COR-L47 (cell line): ENCODE measurements around the gene TCP10L.
"Not testable (repeated sequence)": the region's sequence is repeated elsewhere in the genome, so short reads cannot be mapped to it uniquely, and the experiment has no call there.

Experiments
- DNase-seq: peaks from one replicate; lab custom pipeline; 2025; lab: John Stamatoyannopoulos, UW

The TCP10L gene

DNA sequence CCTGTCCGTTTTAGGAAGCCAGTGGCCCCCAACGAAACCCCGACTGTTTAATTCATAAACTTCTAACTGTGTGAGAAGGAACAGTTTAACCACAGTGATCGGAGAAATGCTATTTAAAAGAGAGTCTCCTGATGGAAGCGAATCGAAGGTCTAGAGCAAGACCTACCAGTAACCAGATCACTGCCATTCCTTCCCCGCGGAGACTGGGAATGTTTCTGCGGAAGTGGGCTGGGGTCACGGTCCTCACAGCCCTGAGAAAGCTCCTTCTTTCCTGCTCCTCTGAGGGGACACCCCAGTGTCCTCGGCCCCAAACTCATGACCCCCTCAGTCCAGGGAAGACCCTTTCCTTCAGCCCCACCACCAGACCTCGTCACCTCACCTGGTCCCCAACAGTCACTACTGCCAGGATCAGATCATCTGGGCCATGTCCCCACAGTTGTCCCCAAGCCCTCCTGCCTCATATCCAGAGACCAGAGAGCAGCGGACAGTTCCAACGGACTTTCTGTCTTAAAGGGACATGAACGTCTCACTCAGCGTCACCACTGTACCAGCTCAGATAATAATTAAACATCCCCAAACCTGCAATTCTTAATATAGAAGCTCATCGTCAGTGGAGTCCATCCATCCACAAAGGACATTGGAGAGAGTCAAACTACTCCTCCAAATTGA, at the start of gene TCP10L:
TCP10L (minus strand) TSS at position 482 of the 669 bp plus-strand sequence. CDS start 1,219 bp downstream, outside the sequence.
- no peak for DNase-seq

DNA sequence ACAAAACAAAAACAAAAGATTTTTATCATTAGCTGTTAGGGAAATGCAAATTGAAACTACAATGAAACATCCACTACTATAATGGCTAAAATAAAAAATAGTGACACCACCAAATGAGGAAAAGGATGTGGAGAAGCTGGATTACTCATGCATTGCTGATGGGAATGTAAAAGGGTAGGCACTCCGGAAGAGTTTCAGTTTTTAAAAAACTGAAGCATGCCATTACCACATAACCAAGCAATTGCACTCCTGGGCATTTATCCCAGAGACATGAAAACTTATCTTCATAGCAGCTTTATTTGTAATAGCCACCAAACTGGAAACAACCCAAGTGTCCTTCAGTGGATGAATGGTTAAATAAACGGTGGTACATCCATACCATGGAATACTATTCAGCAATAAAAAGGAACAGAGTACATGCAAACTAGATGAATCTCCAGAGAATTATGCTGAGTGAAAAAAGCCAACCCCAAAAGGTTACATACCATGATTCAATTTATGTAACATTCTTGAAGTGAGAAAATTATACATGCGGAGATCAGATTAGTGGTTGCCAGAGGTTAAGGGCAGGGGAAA, 41.4 kb upstream of the TCP10L start:
- no peak for DNase-seq

DNA sequence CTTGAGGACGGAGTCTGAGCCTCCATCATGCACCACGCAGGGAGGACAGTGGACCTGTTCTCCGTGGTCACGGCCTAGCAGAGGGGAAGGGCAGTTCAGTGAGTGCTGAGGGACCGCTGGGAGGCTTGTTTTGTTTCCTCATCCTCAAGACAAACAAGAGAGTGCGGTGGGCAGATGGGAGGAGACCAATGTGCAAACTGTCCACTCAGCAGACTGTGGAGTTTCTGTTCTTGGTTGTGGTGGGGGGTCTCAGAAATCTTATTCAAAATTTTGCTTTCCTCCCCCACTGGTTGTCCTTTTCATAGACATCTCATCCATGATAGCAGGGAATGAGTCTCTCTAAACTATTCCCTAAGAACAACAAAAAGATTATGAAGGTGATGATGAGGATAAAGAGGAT, 32.9 kb upstream of the TCP10L start:
- DNase-seq = not testable (repeated sequence)

- DNase-seq = no peak
Measured at GRCh38 chr21:32613436-32614043, 28.2 kb upstream of the TCP10L start.

DNA sequence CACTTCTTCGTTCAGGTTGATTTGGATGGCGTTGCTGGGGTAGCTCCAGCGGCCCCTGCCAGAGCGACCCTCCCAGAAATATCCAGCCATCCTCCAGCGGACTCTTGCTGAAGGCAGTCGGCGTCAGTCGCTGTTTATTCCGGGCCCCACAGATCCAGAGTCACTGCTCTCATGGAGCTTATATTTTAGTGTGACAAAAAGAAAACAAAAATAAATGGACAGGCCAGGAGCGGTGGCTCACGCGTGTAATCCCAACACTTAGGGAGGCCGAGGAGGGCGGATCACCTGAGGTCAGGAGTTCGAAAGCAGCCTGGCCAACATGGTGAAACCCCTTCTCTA, 27.6 kb upstream of the TCP10L start:
- DNase-seq = no peak

- peak; percentile 84 for DNase-seq
Measured at GRCh38 chr21:32612075-32612998, 27.0 kb upstream of the TCP10L start, which contains the start of gene CFAP298. Gene CFAP298, minus strand, starts transcription at chr21:32612377. Its CDS starts 134 bp downstream, at chr21:32612243.

DNA sequence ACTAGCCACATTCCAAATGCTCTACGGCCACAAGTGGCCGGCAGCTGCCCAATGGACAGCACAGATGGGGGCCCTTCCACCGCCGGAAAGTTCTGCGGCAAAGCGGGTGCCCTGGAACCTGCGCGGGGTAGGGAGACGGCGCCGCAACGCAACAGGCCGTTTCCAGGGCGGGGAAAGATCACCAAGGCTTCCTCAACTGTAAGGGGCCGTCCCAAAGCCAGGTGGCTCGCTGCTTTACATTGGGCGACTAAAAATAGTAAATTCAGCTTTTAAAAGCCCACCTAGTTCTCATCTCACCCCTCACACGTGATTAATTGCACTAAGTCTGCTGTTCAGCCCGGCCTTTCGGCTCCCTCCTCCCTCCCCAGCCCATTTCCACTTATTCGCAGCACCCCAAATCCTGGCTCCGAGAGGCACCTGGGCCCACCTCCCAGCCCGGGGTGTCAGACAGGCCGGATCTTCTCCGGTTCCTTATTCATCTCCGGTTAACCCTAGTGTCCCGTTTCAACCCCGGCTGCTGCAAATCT, 26.2 kb upstream of the TCP10L start:
- no peak for DNase-seq

DNA sequence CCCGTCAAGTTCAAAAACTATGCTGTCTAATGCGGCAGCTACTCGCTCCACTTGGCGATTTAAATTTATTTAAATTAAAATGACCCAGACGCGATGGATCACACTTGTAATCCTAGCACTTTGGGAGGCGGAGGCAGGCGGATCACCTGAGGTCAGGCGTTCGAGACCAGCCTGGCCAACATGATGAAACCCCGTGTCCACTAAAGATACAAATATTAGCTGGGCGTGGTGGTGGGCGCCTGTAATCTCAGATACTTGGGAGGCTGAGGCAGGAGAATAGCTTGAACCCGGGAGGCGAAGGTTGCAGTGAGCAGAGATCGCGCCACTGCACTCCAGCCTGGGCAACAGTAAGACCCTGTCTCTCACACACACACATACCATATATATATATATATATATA, 25.6 kb upstream of the TCP10L start:
- DNase-seq = not testable (repeated sequence)

DNA sequence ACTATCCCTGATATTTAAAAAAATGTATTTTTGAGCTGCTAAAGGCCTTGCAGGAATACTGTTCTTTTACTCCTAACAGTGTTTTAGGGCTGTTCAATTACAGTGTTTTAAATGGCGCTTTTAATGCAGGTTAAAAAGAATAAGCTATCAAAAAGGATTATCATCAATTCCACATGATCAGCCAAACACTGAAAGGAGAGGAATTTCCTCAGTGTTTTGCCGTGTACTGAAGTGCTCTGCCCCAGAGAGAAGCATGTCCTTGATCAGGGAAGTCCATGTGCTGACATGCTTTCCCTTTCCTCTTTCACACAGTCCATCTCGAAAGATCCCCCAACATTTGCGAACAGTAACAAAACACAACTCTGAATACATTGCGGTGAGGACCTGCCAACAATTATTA, 23.5 kb upstream of the TCP10L start:
- no peak for DNase-seq

DNA sequence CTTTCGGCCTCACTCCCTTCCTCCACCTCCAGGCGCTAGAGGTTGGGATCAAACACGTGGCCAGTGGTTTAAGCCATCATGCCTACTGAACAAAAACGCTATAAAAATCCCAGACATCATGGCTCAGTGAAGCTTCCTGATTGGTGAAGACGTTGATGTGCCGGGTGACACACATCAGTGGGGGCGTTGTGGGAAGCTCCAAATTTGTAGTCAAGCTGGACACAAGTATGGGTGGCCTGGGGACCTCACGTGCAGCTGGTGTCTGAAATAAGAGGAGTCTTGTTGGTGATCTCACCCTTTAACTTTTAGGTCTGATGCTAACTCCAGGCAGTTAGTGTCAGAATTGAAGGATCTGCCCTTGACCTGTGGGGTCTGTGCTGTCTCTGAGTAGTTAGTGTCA, 20.1 kb upstream of the TCP10L start:
- no peak for DNase-seq

GRCh38 chr21:32604464-32604863, 19.1 kb upstream of the TCP10L start:
- DNase-seq = peak; percentile 92

DNA sequence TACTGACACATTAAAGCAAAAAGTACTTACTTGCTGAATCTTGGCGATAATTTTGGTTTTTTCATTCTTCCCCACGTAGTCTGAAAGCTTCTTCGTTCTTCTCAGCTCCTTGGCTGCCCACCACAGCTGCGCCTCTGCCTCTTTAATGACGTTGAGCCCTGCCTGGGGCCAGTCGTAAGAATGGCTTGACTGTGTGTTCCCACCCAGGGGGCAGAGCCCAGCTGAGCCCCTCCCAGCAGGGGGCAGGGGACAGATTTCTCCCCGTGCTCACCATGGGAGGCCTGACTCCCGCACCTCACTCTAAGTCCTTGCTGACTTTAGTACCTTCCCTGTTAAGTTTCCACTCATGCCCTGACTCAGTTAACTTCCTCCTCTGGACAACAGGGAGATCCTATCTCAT, 17.8 kb upstream of the TCP10L start:
- DNase-seq = peak; percentile 21

GRCh38 chr21:32602099-32602498, 16.8 kb upstream of the TCP10L start:
- DNase-seq = no peak

GRCh38 chr21:32599526-32599925, 14.2 kb upstream of the TCP10L start:
- DNase-seq = peak; percentile 34

DNA sequence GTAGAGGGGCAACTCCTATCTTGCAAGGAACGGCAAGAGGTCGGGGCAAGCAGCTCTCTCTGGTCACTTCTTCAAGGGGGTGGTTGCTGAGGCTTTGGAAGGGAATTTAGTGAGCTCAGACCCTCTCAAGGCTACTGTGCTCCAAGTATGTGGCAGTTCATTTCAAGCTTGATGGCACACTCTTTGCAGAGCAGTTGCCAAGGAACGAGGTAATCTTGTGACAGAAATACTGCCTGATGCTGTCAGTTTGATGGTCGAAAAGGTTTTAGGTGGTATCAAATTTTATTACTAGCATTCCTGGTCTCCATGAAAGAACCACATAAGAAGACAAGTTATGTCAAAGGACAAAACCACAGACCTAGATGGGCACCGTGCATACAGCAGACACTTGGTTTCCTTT, 13.8 kb upstream of the TCP10L start:
- no peak for DNase-seq

DNA sequence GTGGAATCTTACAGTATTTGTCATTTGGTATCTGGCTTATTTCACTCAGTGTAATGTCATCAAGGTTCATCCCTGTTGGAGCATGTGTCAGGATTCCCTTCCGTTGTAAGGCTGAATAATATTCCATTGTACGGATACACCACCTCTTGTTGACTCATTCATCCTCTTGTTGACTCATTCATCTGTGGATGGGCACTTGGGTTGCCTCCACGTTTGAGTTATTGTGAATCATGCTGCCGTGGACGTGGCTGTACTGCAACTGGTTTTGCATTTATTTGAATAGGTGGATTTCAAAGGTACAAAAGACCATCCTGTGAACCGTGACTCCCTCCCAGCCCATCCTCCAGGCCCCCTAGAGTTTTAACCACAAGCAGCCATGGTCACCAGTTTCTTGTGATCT, 11.9 kb upstream of the TCP10L start:
- no peak for DNase-seq

DNA sequence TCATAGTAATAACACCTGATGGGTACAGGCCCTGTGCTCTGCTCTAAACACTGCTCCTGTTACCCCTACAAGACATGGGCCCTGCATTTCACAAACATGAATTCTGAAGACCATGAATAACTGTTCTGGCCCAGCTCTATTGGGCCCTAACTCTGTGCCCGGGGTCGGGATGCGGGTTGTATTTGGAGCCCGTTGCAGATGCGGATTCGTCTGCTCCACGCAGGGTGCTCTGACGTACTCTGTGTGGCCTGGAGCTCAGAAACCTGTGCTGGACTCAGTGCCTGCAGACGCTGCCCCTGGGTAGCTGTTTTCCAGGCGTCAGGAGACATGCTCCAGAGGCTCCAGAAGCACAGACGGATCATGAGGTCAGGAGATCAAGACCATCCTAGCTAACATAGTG, 10.1 kb upstream of the TCP10L start:
- no peak for DNase-seq

DNA sequence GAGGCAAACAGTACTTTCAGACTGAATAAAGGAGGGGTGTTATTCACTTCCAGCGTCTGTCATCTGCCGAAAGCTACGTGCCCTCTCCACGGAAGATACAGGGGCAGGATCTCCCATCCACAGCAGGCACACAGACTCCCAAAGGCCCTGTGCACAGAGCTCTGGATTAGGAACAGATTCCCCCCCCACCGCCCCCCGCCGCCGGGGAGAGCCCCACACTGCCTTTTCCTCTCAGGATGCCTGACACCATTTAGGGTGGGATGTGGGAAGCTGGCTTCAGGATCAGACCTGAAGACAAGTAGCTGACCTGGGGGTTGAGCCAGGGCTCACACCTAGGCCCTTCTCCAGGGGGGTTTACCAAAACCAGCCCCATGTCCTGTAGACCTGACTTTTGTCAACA, 8.4 kb upstream of the TCP10L start:
- DNase-seq = no peak

- no peak for DNase-seq
Measured at GRCh38 chr21:32592929-32593502, 7.7 kb upstream of the TCP10L start.

- no peak for DNase-seq
Measured at GRCh38 chr21:32590130-32590529, 4.8 kb upstream of the TCP10L start.

DNA sequence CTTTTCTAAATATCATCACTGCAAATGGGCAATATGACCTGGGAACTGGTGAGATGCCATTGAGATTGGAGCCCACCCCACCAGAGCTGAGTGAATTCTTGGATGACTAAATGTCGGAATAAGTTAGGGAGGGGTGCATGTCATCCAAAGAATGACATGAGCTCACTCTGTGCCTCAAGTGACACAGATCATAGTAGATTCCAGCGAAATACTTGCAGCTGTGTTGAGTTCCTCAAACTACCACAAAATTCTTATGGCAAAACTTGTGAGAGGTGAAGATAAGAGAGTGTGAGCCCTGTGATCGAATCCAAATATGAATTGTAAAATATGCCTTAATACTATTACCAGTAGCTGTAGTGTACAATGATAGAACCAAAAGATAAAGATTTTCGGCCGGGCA, 2.3 kb upstream of the TCP10L start:
- DNase-seq = no peak

DNA sequence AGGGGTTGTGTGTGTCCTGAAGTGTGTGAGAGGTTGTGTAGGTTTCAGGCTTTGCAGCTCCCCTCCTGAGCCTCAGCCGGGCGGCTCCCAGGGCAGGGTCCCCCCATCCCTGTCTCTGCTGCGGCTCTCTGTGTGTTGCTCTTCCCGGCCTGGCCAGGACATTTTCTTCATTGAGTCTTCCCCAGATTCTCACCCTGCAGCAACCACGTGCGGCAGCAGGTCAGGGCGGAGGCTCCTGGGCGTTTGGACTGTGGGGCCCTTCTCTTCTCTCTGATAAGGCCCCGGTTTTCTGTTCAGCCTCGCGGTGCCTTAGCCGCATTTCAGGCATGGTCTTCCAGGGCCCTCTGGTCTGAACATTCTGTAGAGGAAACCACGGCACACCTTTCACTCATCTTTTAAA, 1.8 kb upstream of the TCP10L start:
- DNase-seq = no peak
